H9 (cell line): ENCODE data around the gene TCEA3. TPM values are rescaled to one million over a fixed set of nuclear protein-coding genes. Genes with fewer than 3 reads are reported as not detected.
A peak's percentile ranks its signal among the peaks of the same experiment; 100 is the strongest.

ENCODE experiments used
- DNase-seq: peaks from one replicate; pipeline ENCODE4 v3.0.0-alpha.2; 2017
- H2AFZ ChIP-seq: one replicate; pipeline ENCODE4 v1.6.1; 2013; ENCODE audit warnings: mild to moderate bottlenecking, low read length, control low read depth, moderate library complexity
- H2AK5ac ChIP-seq: 2 replicates; pipeline ENCODE4 v1.6.1; 2013; ENCODE audit warnings: low read length, control low read depth, mixed read lengths; ENCODE audit not compliant: insufficient read length
- H2BK120ac ChIP-seq: one replicate; pipeline ENCODE4 v1.6.1; 2013; ENCODE audit warnings: low read depth, mild to moderate bottlenecking, low read length, control low read depth, inconsistent platforms; ENCODE audit not compliant: poor library complexity, severe bottlenecking
- H2BK12ac ChIP-seq: 2 replicates; pipeline ENCODE4 v1.6.1; 2013; ENCODE audit warnings: low read length, control low read depth, mixed read lengths, low read depth; ENCODE audit not compliant: insufficient read length
- H2BK15ac ChIP-seq: 2 replicates; pipeline ENCODE4 v1.6.1; 2013; ENCODE audit warnings: low read depth, low read length, control low read depth
- H2BK20ac ChIP-seq: one replicate; pipeline ENCODE4 v1.6.1; 2013; ENCODE audit warnings: low read depth, mild to moderate bottlenecking, low read length, control low read depth, inconsistent platforms; ENCODE audit not compliant: poor library complexity, severe bottlenecking
- H2BK5ac ChIP-seq: 2 replicates; pipeline ENCODE4 v1.6.1; 2013; ENCODE audit warnings: low read length, control low read depth, mixed read lengths; ENCODE audit not compliant: insufficient read length
- H3K14ac ChIP-seq: 2 replicates; pipeline ENCODE4 v1.6.1; 2013; ENCODE audit warnings: low read length, control low read depth; ENCODE audit not compliant: insufficient read depth
- H3K18ac ChIP-seq: 2 replicates; pipeline ENCODE4 v1.6.1; 2013; ENCODE audit warnings: low read depth, mild to moderate bottlenecking, mixed read lengths, low read length, control low read depth; ENCODE audit not compliant: insufficient read length
- H3K23ac ChIP-seq: 2 replicates; pipeline ENCODE4 v1.6.1; 2013; ENCODE audit warnings: low read length, control low read depth, mixed read lengths, low read depth; ENCODE audit not compliant: insufficient read length
- H3K23me2 ChIP-seq: 2 replicates; pipeline ENCODE4 v1.6.1; 2013; ENCODE audit warnings: low read depth, mild to moderate bottlenecking, mixed read lengths, low read length, control low read depth; ENCODE audit not compliant: insufficient read length, poor library complexity, severe bottlenecking
- H3K27ac ChIP-seq: 2 replicates; pipeline ENCODE4 v1.5.1; 2013; ENCODE audit warnings: low read length, control low read depth, mixed read lengths, low read depth; ENCODE audit not compliant: insufficient read length
- H3K27me3 ChIP-seq: 2 replicates; pipeline ENCODE4 v1.6.1; 2013; ENCODE audit warnings: low read length, control low read depth, inconsistent platforms; ENCODE audit not compliant: insufficient read depth
- H3K4ac ChIP-seq: 2 replicates; pipeline ENCODE4 v1.6.1; 2013; ENCODE audit warnings: low read depth, mild to moderate bottlenecking, control low read depth, inconsistent platforms, low read length, moderate library complexity
- H3K4me1 ChIP-seq: 2 replicates; pipeline ENCODE4 v1.6.1; 2013; ENCODE audit warnings: low read length, control low read depth, inconsistent platforms; ENCODE audit not compliant: insufficient read depth
- H3K4me2 ChIP-seq: 2 replicates; pipeline ENCODE4 v1.6.1; 2013; ENCODE audit warnings: low read length, control low read depth, mixed read lengths; ENCODE audit not compliant: insufficient read length, insufficient read depth
- H3K56ac ChIP-seq: 2 replicates; pipeline ENCODE4 v1.6.1; 2013; ENCODE audit warnings: low read depth, mild to moderate bottlenecking, mixed read lengths, low read length, control low read depth; ENCODE audit not compliant: insufficient read length
- H3K79me1 ChIP-seq: 2 replicates; pipeline ENCODE4 v1.6.1; 2013; ENCODE audit warnings: low read depth, mild to moderate bottlenecking, moderate library complexity, low read length, control low read depth, inconsistent platforms; ENCODE audit not compliant: insufficient read depth, poor library complexity, severe bottlenecking
- H3K79me2 ChIP-seq: 2 replicates; pipeline ENCODE4 v1.6.1; 2013; ENCODE audit warnings: low read length, control low read depth, inconsistent platforms; ENCODE audit not compliant: insufficient read depth
- H3K9ac ChIP-seq: 2 replicates; pipeline ENCODE4 v1.6.1; 2013; ENCODE audit warnings: low read length, control low read depth, mixed read lengths; ENCODE audit not compliant: insufficient read length; ENCODE audit errors: extremely low read depth
- H3K9me3 ChIP-seq: one replicate; pipeline ENCODE4 v1.6.1; 2013; ENCODE audit warnings: low read depth, low read length, inconsistent platforms; ENCODE audit not compliant: control insufficient read depth
- H3T11ph ChIP-seq: one replicate; pipeline ENCODE4 v1.6.1; 2013; ENCODE audit warnings: mild to moderate bottlenecking, low read length, control low read depth, inconsistent platforms
- H4K20me1 ChIP-seq: one replicate; pipeline ENCODE4 v1.6.1; 2013; ENCODE audit not compliant: control insufficient read depth, insufficient read length, insufficient read depth
- H4K5ac ChIP-seq: 2 replicates; pipeline ENCODE4 v1.6.1; 2013; ENCODE audit warnings: low read depth, mild to moderate bottlenecking, mixed read lengths, low read length, control low read depth; ENCODE audit not compliant: insufficient read length
- H4K8ac ChIP-seq: replicated peaks from 2 replicates; pipeline ENCODE4 v1.6.1; 2013; ENCODE audit warnings: low read length, control low read depth, mixed read lengths, low read depth; ENCODE audit not compliant: insufficient read length
- H4K91ac ChIP-seq: 2 replicates; pipeline ENCODE4 v1.6.1; 2013; ENCODE audit warnings: low read depth, mild to moderate bottlenecking, moderate library complexity, mixed read lengths, low read length, control low read depth; ENCODE audit not compliant: insufficient read length
- H3K27ac Mint-ChIP-seq, 3 experiments: 2 replicates in 2 of 3; 3 replicates in 1 of 3; pipeline ENCODE4 v1.8.0; 2020 to 2021; ENCODE audit warnings: mixed read lengths in 3 of 3, mild to moderate bottlenecking in 1 of 3, moderate library complexity in 1 of 3
- H3K27me3 Mint-ChIP-seq: 2 replicates; pipeline ENCODE4 v1.8.0; 2021; ENCODE audit warnings: low read depth, mild to moderate bottlenecking, moderate library complexity, mixed read lengths
- H3K36me3 Mint-ChIP-seq, 3 experiments: 2 replicates in 2 of 3; 3 replicates in 1 of 3; pipeline ENCODE4 v1.8.0; 2020 to 2021; ENCODE audit warnings: low read depth in 3 of 3, mixed read lengths in 3 of 3; ENCODE audit not compliant: insufficient read depth in 1 of 3
- H3K4me1 Mint-ChIP-seq, 2 experiments: 2 replicates each; pipeline ENCODE4 v1.8.0; 2020; ENCODE audit warnings: mixed read lengths in 2 of 2
- H3K4me3 Mint-ChIP-seq, 2 experiments: 2 replicates in 1 of 2; 3 replicates in 1 of 2; pipeline ENCODE4 v1.8.0; 2020 to 2021; ENCODE audit warnings: mild to moderate bottlenecking in 2 of 2, mixed read lengths in 2 of 2, moderate library complexity in 1 of 2
- H3K9me3 Mint-ChIP-seq, 2 experiments: 2 replicates in 1 of 2; 3 replicates in 1 of 2; pipeline ENCODE4 v1.8.0; 2020; ENCODE audit warnings: mild to moderate bottlenecking in 2 of 2, mixed read lengths in 2 of 2, moderate library complexity in 1 of 2
- WGBS: extraction: QIAGEN DNeasy Blood & Tissue Kit; methylation state at CpG from one replicate; pipeline ENCODE4 v1.1.7; 2013; ENCODE audit warnings: missing lambda C conversion rate, low lambda C conversion rate, mixed read lengths; ENCODE audit not compliant: insufficient read length; ENCODE audit errors: extremely low coverage; 5-methylcytosine and 5-hydroxymethylcytosine counted together
- total RNA-seq: library from RNA; stranded (reverse); gene quantifications from 2 replicates; pipeline ENCODE4 v1.2.1, GENCODE V29; 2021
- TF ChIP-seq, protein P1 (sequence below): fragments of 200-600 bp; sonication (generic); conservative IDR thresholded peaks from 3 replicates; pipeline ENCODE4 v1.8.0; 2021; ENCODE audit warnings: antibody characterized with exemption, mild to moderate bottlenecking

The TCEA3 gene
- total RNA-seq, 1 experiment from 2014 or later, result 0.37 TPM

DNA sequence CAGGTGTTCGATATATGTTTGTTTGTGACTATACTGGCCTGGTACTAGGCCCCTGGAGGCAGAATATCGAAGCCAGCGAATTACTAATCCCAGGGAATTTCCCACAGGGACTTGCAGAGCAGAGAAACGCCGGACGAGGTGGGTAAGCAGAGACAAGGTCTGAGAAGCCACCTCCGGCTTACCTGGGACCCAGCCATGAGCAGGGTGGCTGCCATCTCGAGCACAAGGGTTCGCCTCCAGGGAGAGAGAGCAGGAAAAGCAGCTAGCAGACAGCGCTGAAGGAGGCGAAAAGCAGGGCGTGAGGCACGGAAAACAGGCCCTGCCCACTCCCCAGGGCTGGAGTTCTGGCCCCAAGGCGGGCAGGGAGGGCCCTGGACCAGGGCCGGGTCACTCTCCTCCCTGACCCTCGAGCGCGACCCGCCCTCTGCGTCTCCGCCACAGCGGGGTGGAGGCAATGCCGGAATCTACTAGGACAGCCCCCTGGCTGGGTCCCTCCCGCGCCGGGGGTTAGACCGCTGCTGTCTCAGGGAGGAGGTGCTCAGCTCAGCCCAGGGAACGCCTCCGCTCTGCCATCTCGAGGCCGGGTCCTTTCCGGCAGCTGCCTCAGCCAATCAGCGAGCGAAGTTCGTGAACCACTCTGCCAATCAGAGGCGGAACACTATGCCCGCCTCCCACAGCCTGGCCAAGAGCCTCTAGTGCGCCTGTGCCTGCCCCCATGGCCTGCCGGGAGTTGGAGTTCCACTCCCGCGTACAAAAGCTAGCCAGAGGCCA lies 56.6 kb downstream of the TCEA3 start:
- H2BK5ac ChIP-seq, result no peak overlapping the region
- TF ChIP-seq, protein P1, sequence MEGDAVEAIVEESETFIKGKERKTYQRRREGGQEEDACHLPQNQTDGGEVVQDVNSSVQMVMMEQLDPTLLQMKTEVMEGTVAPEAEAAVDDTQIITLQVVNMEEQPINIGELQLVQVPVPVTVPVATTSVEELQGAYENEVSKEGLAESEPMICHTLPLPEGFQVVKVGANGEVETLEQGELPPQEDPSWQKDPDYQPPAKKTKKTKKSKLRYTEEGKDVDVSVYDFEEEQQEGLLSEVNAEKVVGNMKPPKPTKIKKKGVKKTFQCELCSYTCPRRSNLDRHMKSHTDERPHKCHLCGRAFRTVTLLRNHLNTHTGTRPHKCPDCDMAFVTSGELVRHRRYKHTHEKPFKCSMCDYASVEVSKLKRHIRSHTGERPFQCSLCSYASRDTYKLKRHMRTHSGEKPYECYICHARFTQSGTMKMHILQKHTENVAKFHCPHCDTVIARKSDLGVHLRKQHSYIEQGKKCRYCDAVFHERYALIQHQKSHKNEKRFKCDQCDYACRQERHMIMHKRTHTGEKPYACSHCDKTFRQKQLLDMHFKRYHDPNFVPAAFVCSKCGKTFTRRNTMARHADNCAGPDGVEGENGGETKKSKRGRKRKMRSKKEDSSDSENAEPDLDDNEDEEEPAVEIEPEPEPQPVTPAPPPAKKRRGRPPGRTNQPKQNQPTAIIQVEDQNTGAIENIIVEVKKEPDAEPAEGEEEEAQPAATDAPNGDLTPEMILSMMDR, result no peak
- no peak overlapping the region for H3K18ac ChIP-seq
- peaks cover 52% of the 10 kb centered on the region for H3K27me3 ChIP-seq
- Mint-ChIP-seq H3K4me1 (peaks cover 27 to 36% of the 10 kb centered on the region in 2 experiments), H3K27me3 (peaks cover 53% of the 10 kb centered on the region), H3K4me3 (peak overlapping the region; percentile 84 to 94), H3K9me3 (peaks cover 25 to 37% of the 10 kb centered on the region in 2 experiments), H3K36me3 (peaks cover 2 to 6% (median 6%) of the 10 kb centered on the region in 3 experiments), H3K27ac (peak overlapping the region; percentile 59 to 96 (median 93); a peak in 4 of 7 replicates)
- H2AFZ ChIP-seq, result peak overlapping the region; percentile 17
- no peak overlapping the region for H3K14ac ChIP-seq
- no peak overlapping the region for H4K91ac ChIP-seq
- H2BK20ac ChIP-seq, result no peak overlapping the region
- H2BK12ac ChIP-seq, result no peak overlapping the region
- no CpG with 5 or more reads among the region's 41 CpGs for WGBS
- no peak overlapping the region for H3K23ac ChIP-seq
- no peak overlapping the region for H2BK15ac ChIP-seq
- no peak overlapping the region for H3K56ac ChIP-seq
- H3K27ac ChIP-seq, result no peak overlapping the region
- no peak overlapping the region for H2BK120ac ChIP-seq
- H3K9ac ChIP-seq, result no peak overlapping the region
- no peak overlapping the region for H4K8ac ChIP-seq
- peaks cover 5% of the 10 kb centered on the region for H3K23me2 ChIP-seq
- H3T11ph ChIP-seq, result no peak overlapping the region
- DNase-seq, result peak; percentile 99
- H4K20me1 ChIP-seq, result peaks cover 3% of the 10 kb centered on the region
- peak overlapping the region; percentile 81 for H3K4me2 ChIP-seq
- no peaks in the 10 kb centered on the region for H3K79me1 ChIP-seq
- H3K4me1 ChIP-seq, result no peaks in the 10 kb centered on the region; the same call in 1 of the 2 replicates
- no peak overlapping the region for H2AK5ac ChIP-seq
- no peak overlapping the region for H3K4ac ChIP-seq
- H3K9me3 ChIP-seq, result peaks cover 7% of the 10 kb centered on the region
- H3K79me2 ChIP-seq, result no peaks in the 10 kb centered on the region
- no peak overlapping the region for H4K5ac ChIP-seq
